DMS79 (cell line): ENCODE measurements around the gene IKZF2.

ENCODE experiments used
- DNase-seq: peaks from one replicate; lab custom pipeline; 2025; lab: John Stamatoyannopoulos, UW

The IKZF2 gene

GRCh38 chr2:212958757-212959295 lies 192.6 kb downstream of the IKZF2 start:
- no peak for DNase-seq

- DNase-seq: no peak
These were observed 193.3 kb downstream of the IKZF2 start for GRCh38 chr2:212958133-212958532.

- DNase-seq: no peak
These were observed 193.8 kb downstream of the IKZF2 start for GRCh38 chr2:212957624-212958023.

- DNase-seq: no peak
These were observed 194.5 kb downstream of the IKZF2 start for GRCh38 chr2:212956665-212957607.

- no peak for DNase-seq
These were observed 198.1 kb downstream of the IKZF2 start for GRCh38 chr2:212953170-212953920.

GRCh38 chr2:212949786-212950185 lies 201.6 kb downstream of the IKZF2 start:
- no peak for DNase-seq
